Nephron (organoid): ENCODE data around the gene SCGB1A1.

Experiments
- H3K27ac Mint-ChIP-seq, 3 experiments: 2 replicates each; pipeline ENCODE4 v1.8.0; 2020; ENCODE audit warnings: mixed read lengths in 3 of 3, mild to moderate bottlenecking in 2 of 3, moderate library complexity in 1 of 3
- H3K27me3 Mint-ChIP-seq: 2 replicates; pipeline ENCODE4 v1.8.0; 2021; ENCODE audit warnings: low read depth, mild to moderate bottlenecking, moderate library complexity, mixed read lengths
- H3K36me3 Mint-ChIP-seq: 2 replicates; pipeline ENCODE4 v1.8.0; 2020; ENCODE audit warnings: low read depth, mixed read lengths
- H3K4me1 Mint-ChIP-seq: 2 replicates; pipeline ENCODE4 v1.8.0; 2020; ENCODE audit warnings: mixed read lengths
- H3K4me3 Mint-ChIP-seq, 3 experiments: 2 replicates each; pipeline ENCODE4 v1.8.0; 2020; ENCODE audit warnings: mild to moderate bottlenecking in 3 of 3, mixed read lengths in 3 of 3, moderate library complexity in 2 of 3
- H3K9me3 Mint-ChIP-seq: 2 replicates; pipeline ENCODE4 v1.8.0; 2020; ENCODE audit warnings: mixed read lengths
- CTCF ChIP-seq, 3 experiments: fragments of 200-600 bp; sonication (generic); IDR thresholded peaks; one replicate each; pipeline ENCODE4 v1.5.0; 2021; ENCODE audit warnings: antibody characterized with exemption in 3 of 3; ENCODE audit not compliant: unreplicated experiment in 3 of 3

Gene SCGB1A1

GRCh38 chr11:62399878-62400266, 19.0 kb upstream of the SCGB1A1 start:
- Mint-ChIP-seq H3K27ac (peak overlapping the region; percentile 65 to 99 (median 99)), H3K27me3 (peaks cover 7% of the 10 kb centered on the region), H3K4me3 (peak overlapping the region in 2 of 3 experiments; percentile 9 to 58), H3K36me3 (no peaks in the 10 kb centered on the region), H3K4me1 (peaks cover 82% of the 10 kb centered on the region), H3K9me3 (no peaks in the 10 kb centered on the region)
- no peak for TF ChIP-seq CTCF (IDR thresholded peaks at IDR 0.05; ENCODE audit: unreplicated experiment in 3 of 3)

GRCh38 chr11:62400281-62400680, 18.6 kb upstream of the SCGB1A1 start:
- H3K27ac Mint-ChIP-seq: peak overlapping the region; percentile 65 to 99 (median 99)
- peak overlapping the region in 1 of 3 experiments; percentile 69 for H3K4me3 Mint-ChIP-seq
- no peaks in the 10 kb centered on the region for H3K9me3 Mint-ChIP-seq
- peaks cover 81% of the 10 kb centered on the region for H3K4me1 Mint-ChIP-seq
- no peaks in the 10 kb centered on the region for H3K36me3 Mint-ChIP-seq
- no peak for TF ChIP-seq CTCF (IDR thresholded peaks at IDR 0.05; ENCODE audit: unreplicated experiment in 3 of 3)
- peaks cover 7% of the 10 kb centered on the region for H3K27me3 Mint-ChIP-seq

GRCh38 chr11:62400760-62401159, 18.1 kb upstream of the SCGB1A1 start:
- H3K36me3 Mint-ChIP-seq: no peaks in the 10 kb centered on the region
- peaks cover 7% of the 10 kb centered on the region for H3K27me3 Mint-ChIP-seq
- no peak for TF ChIP-seq CTCF (IDR thresholded peaks at IDR 0.05; ENCODE audit: unreplicated experiment in 3 of 3)
- peaks cover 79% of the 10 kb centered on the region for H3K4me1 Mint-ChIP-seq
- no peaks in the 10 kb centered on the region for H3K9me3 Mint-ChIP-seq
- peak overlapping the region; percentile 65 to 99 (median 99) for H3K27ac Mint-ChIP-seq
- H3K4me3 Mint-ChIP-seq: peak overlapping the region in 2 of 3 experiments; percentile 23 to 69

GRCh38 chr11:62401356-62401755, 17.5 kb upstream of the SCGB1A1 start:
- Mint-ChIP-seq H3K27me3 (peaks cover 7% of the 10 kb centered on the region), H3K36me3 (no peaks in the 10 kb centered on the region), H3K27ac (peak overlapping the region in 2 of 3 experiments; percentile 99), H3K4me1 (peaks cover 82% of the 10 kb centered on the region), H3K4me3 (no peak overlapping the region), H3K9me3 (no peaks in the 10 kb centered on the region)
- TF ChIP-seq CTCF (IDR thresholded peaks at IDR 0.05; ENCODE audit: unreplicated experiment in 3 of 3): no peak

- Mint-ChIP-seq H3K9me3 (no peaks in the 10 kb centered on the region), H3K4me1 (peaks cover 78% of the 10 kb centered on the region), H3K36me3 (no peaks in the 10 kb centered on the region), H3K27me3 (peaks cover 7% of the 10 kb centered on the region), H3K27ac (peak overlapping the region in 2 of 3 experiments; percentile 93 to 99), H3K4me3 (no peak overlapping the region)
- TF ChIP-seq CTCF (IDR thresholded peaks at IDR 0.05; ENCODE audit: unreplicated experiment in 3 of 3): no peak
Measured at GRCh38 chr11:62401811-62402210, 17.0 kb upstream of the SCGB1A1 start.

DNA sequence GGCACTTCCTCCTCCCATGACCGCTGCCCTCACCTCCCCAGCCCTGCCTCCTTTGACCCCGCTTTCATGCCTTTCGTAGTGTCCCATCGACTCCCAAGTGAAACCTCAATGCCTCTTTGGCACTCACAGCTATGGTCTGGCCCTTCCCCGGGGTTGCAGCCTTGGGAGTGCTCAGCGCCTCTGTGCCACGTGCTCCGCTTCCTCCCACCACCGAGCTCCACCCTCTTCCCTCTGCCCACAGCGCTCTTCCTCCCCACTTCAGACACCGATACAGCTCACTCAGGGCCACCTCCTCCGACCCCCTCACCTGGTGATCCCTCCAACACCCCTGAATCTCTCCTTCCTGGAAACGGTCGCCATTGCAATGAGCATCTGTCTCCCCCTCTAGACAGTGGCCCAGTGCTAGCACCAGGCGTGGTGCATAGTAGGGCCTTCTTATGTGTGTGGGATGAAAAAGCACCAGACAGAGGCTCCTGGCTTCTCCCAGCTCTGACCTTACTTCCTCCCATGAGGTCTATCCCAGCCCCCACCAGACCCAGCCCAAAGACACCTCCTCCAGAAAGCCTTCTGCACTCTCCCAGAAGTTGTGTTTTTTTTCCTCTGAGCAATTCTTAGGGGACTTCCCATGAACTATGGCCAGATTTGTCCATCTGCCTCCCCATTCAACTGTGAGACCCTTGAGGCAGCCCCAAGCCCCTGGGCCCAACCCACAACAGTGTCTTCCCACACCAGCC, 16.4 kb upstream of the SCGB1A1 start:
- Mint-ChIP-seq H3K36me3 (no peaks in the 10 kb centered on the region), H3K4me3 (no peak overlapping the region)
- TF ChIP-seq CTCF (IDR thresholded peaks at IDR 0.05; ENCODE audit: unreplicated experiment in 3 of 3): no peak

More for the DNA sequence above, 16.4 kb upstream of the SCGB1A1 start:
- Mint-ChIP-seq H3K27ac (peak overlapping the region in 2 of 3 experiments; percentile 93 to 99), H3K27me3 (peaks cover 7% of the 10 kb centered on the region), H3K9me3 (no peaks in the 10 kb centered on the region), H3K4me1 (peaks cover 77% of the 10 kb centered on the region)
